OCI-LY1 (cell line): ENCODE data around the gene ABI3.

Experiments used
- EZH2 ChIP-seq: fragments of 200-600 bp; sonication (generic), shearing (Covaris generic); IDR thresholded peaks from 2 replicates; pipeline ENCODE4 v1.8.0; 2017; ENCODE audit warnings: borderline replicate concordance, mixed run types, mild to moderate bottlenecking, antibody characterized with exemption, low read length, moderate library complexity, mixed read lengths
- TF ChIP-seq, protein P1 (sequence below): fragments of 200-600 bp; sonication (generic), shearing (Covaris generic); IDR thresholded peaks from 2 replicates; pipeline ENCODE4 v1.5.1; 2017; ENCODE audit warnings: mild to moderate bottlenecking, antibody characterized with exemption, low read length, moderate library complexity, mixed read lengths

DNA sequence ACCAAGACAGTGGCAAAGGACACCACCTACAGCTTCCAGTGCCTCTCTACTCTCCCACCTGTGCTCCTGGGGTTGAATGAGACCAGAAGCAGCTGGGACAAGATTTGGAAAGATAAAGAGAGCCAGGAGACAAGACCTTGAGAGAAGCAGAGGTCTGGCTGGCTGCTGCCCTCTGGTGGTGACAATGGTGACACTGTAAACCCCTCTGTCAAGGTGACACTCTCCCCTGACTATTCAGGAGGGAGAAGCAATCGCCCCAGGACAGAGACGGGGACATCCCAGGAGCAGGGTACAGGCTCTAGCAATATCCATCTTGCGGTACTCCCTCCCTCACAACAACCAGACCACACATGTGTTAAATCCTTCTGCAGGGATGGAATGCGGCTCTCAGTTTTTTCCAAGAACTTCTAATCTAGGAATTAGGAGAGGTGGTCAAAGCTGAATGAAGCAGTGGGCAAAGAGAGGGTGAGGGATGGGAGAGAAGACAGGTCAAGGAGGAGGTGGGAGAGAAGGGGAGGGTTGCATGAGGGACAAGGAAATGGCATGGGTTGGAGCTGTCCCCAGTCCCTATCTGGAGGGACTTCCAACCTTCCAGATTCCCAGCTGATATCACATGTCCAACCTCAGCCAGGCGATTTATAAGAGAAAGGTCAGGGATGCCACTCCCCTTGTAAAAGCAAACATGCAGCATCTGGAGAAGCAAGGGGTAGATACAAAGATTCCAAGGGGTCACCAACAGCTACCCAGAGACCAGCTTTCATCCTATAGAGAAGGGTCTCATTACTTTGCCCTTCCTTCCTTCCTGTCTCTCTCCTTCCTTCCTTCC, 17.1 kb downstream of the ABI3 start:
- TF ChIP-seq EZH2 = no peak
- TF ChIP-seq, protein P1, sequence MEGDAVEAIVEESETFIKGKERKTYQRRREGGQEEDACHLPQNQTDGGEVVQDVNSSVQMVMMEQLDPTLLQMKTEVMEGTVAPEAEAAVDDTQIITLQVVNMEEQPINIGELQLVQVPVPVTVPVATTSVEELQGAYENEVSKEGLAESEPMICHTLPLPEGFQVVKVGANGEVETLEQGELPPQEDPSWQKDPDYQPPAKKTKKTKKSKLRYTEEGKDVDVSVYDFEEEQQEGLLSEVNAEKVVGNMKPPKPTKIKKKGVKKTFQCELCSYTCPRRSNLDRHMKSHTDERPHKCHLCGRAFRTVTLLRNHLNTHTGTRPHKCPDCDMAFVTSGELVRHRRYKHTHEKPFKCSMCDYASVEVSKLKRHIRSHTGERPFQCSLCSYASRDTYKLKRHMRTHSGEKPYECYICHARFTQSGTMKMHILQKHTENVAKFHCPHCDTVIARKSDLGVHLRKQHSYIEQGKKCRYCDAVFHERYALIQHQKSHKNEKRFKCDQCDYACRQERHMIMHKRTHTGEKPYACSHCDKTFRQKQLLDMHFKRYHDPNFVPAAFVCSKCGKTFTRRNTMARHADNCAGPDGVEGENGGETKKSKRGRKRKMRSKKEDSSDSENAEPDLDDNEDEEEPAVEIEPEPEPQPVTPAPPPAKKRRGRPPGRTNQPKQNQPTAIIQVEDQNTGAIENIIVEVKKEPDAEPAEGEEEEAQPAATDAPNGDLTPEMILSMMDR = peak; percentile 82
